Right lobe of liver (tissue), 4 donors: ENCODE measurements around the gene DOCK2.

Source experiments
- CTCF ChIP-seq, 4 donors: fragments of 200-600 bp in 3 of 4; fragments of 450-650 bp in 1 of 4; IDR thresholded peaks; one replicate each; pipeline versions ENCODE4 v1.5.1 to v1.8.0; 2016 to 2022; ENCODE audit warnings: antibody characterized with exemption in 4 of 4, mild to moderate bottlenecking in 2 of 4
- POLR2A ChIP-seq: fragments of 450-650 bp; IDR thresholded peaks from one replicate; pipeline ENCODE4 v1.6.1; 2017; ENCODE audit warnings: antibody characterized with exemption, mild to moderate bottlenecking
- donor health status: DM: no; HTN: no; CAD: no.
- donor health status: DM: no; HTN: no; CAD: no.
- donor health status: DM: no; HTN: yes; CAD: no.

DNA sequence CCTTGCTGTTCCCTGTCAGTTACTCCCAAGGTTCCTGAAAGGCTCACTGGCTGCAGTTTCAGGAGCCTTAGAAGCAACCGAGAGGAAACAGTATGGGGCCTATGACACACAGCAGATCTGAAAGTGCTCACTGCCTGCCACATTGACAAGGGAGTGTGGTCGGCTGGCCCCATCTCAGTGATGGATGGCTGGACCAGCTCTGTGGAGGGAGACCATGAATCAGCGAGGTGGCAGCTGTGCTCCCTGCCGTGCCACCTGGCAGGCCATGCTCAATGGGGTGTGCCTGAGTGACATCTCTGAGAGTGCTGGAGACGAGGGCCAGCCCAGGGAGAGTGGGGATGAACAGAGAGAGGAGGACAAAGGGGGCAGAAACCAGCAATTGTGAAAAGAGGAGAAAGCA lies 49.1 kb downstream of the DOCK2 start:
- TF ChIP-seq CTCF (IDR thresholded peaks at IDR 0.05) (no peak), POLR2A (no peak)
